Measurements from ENCODE around the gene FGF14. TPM values are rescaled to one million over a fixed set of nuclear protein-coding genes. Genes with fewer than 3 reads are reported as not detected.

Gene FGF14
- total RNA-seq, 1 donor from 2014 or later = 0.23 TPM

DNA sequence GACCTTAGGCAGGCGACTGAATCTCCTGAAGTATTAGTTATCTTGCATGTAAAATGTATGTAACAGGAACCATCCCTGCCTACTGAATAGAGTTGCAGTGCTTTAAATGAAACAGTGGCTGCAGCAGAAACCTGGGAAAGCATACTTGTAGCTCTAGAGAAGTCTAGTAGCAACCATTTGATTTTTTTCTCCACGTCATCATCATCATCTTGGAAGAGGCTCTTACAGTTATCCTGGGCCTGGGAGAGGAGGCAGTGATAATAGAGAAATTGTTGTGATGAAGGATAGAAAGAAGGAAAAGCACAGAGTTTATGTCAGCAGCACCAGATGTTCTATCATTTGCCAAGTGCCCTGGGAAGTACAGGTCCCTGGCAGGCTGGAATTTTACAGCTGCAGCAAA is 571.8 kb downstream of the FGF14 start:
- no peak for FAIRE-seq
- DNase-seq (ENCODE audit: low read depth) = no peak
- TF ChIP-seq, protein P1, sequence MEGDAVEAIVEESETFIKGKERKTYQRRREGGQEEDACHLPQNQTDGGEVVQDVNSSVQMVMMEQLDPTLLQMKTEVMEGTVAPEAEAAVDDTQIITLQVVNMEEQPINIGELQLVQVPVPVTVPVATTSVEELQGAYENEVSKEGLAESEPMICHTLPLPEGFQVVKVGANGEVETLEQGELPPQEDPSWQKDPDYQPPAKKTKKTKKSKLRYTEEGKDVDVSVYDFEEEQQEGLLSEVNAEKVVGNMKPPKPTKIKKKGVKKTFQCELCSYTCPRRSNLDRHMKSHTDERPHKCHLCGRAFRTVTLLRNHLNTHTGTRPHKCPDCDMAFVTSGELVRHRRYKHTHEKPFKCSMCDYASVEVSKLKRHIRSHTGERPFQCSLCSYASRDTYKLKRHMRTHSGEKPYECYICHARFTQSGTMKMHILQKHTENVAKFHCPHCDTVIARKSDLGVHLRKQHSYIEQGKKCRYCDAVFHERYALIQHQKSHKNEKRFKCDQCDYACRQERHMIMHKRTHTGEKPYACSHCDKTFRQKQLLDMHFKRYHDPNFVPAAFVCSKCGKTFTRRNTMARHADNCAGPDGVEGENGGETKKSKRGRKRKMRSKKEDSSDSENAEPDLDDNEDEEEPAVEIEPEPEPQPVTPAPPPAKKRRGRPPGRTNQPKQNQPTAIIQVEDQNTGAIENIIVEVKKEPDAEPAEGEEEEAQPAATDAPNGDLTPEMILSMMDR (IDR thresholded peaks at IDR 0.05; ENCODE audit: insufficient read depth, low read depth, low read length) = no peak
- TF ChIP-seq EZH2 (IDR thresholded peaks at IDR 0.05; ENCODE audit: insufficient read depth, low read length) = no peak
- Histone ChIP-seq H3K27me3 (ENCODE audit: insufficient read depth, low read length) (no peaks in the 10 kb centered on the region), H4K20me1 (ENCODE audit: insufficient read depth, low read length) (no peaks in the 10 kb centered on the region), H3K4me2 (ENCODE audit: low read length) (no peak overlapping the region), H3K4me3 (ENCODE audit: insufficient read depth, low read depth, low read length) (no peak overlapping the region), H3K27ac (ENCODE audit: low read depth, low read length) (no peak overlapping the region), H3K9me3 (ENCODE audit: insufficient read depth, low read depth, low read length) (no peaks in the 10 kb centered on the region), H3K79me2 (ENCODE audit: insufficient read depth, low read length) (no peaks in the 10 kb centered on the region), H3K36me3 (ENCODE audit: insufficient read depth, low read length) (no peaks in the 10 kb centered on the region), H2AFZ (ENCODE audit: low read depth, low read length) (no peak overlapping the region), H3K9ac (ENCODE audit: low read length) (no peak overlapping the region), H3K4me1 (ENCODE audit: insufficient read depth, low read length) (no peaks in the 10 kb centered on the region)
- Mint-ChIP-seq H3K4me3 (ENCODE audit: unreplicated experiment) (no peak overlapping the region), H3K4me1 (ENCODE audit: low read depth, unreplicated experiment) (no peaks in the 10 kb centered on the region), H3K27me3 (ENCODE audit: low read depth, unreplicated experiment) (no peaks in the 10 kb centered on the region), H3K9me3 (ENCODE audit: unreplicated experiment) (peaks cover 6% of the 10 kb centered on the region), H3K27ac (ENCODE audit: unreplicated experiment) (no peak overlapping the region), H3K36me3 (ENCODE audit: low read depth, unreplicated experiment) (no peaks in the 10 kb centered on the region)

DNA sequence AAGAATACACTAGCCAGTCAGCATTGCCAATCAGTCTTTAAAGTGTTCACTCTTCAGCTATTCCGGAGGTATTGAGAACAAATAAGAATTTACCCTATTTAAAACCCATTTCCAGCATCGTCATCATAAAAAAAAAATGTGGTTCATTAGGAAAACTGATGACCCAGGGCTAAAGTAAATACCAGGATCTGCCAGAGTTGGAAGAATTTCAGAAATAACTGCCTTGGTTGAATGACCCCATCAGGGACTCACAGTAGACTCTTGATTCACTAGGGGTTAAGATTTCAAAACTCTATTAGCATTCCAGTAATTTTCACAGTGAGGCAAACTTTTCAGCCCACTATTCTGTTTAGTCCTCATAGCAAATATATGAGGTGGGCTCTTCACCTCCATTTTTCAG is 572.4 kb downstream of the FGF14 start:
- Histone ChIP-seq H3K9ac (ENCODE audit: low read length) (no peak overlapping the region), H3K27me3 (ENCODE audit: insufficient read depth, low read length) (no peaks in the 10 kb centered on the region), H3K36me3 (ENCODE audit: insufficient read depth, low read length) (no peaks in the 10 kb centered on the region), H3K79me2 (ENCODE audit: insufficient read depth, low read length) (no peaks in the 10 kb centered on the region), H3K4me2 (ENCODE audit: low read length) (no peak overlapping the region), H4K20me1 (ENCODE audit: insufficient read depth, low read length) (no peaks in the 10 kb centered on the region), H2AFZ (ENCODE audit: low read depth, low read length) (no peak overlapping the region), H3K9me3 (ENCODE audit: insufficient read depth, low read depth, low read length) (no peaks in the 10 kb centered on the region), H3K4me3 (ENCODE audit: insufficient read depth, low read depth, low read length) (no peak overlapping the region), H3K27ac (ENCODE audit: low read depth, low read length) (no peak overlapping the region), H3K4me1 (ENCODE audit: insufficient read depth, low read length) (no peaks in the 10 kb centered on the region)
- H3K9me3 Mint-ChIP-seq (ENCODE audit: unreplicated experiment) = peaks cover 6% of the 10 kb centered on the region
- no peak for TF ChIP-seq EZH2 (IDR thresholded peaks at IDR 0.05; ENCODE audit: insufficient read depth, low read length)
- TF ChIP-seq, protein P1 (IDR thresholded peaks at IDR 0.05; ENCODE audit: insufficient read depth, low read depth, low read length) = no peak
- H3K27ac Mint-ChIP-seq (ENCODE audit: unreplicated experiment) = no peak overlapping the region
- DNase-seq (ENCODE audit: low read depth) = no peak
- FAIRE-seq = no peak
- no peaks in the 10 kb centered on the region for H3K36me3 Mint-ChIP-seq (ENCODE audit: low read depth, unreplicated experiment)
- H3K4me3 Mint-ChIP-seq (ENCODE audit: unreplicated experiment) = no peak overlapping the region
- H3K4me1 Mint-ChIP-seq (ENCODE audit: low read depth, unreplicated experiment) = no peaks in the 10 kb centered on the region
- no peaks in the 10 kb centered on the region for H3K27me3 Mint-ChIP-seq (ENCODE audit: low read depth, unreplicated experiment)

DNA sequence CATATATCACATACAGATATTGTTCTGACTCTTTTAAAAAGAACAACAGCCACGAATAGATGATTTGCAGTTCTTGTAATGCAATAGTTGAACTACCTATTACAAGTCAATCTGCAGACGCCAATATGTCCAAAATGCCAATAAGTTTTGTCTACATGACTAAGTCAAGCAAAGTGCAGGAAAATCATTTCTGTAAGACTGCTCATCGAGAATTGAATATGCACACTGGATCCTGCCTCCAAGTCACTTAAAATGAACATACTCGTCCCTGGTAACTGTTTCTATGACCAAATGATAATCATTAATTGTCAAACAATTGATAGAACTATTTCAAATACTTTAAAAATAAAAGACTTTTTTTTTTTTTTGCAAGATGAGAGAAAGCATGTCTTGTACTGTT is 573.7 kb downstream of the FGF14 start:
- H3K4me2 ChIP-seq (ENCODE audit: low read length) = no peak overlapping the region
- no peak overlapping the region for H3K4me3 ChIP-seq (ENCODE audit: insufficient read depth, low read depth, low read length)
- Mint-ChIP-seq H3K36me3 (ENCODE audit: low read depth, unreplicated experiment) (no peaks in the 10 kb centered on the region), H3K27ac (ENCODE audit: unreplicated experiment) (no peak overlapping the region), H3K4me3 (ENCODE audit: unreplicated experiment) (no peak overlapping the region), H3K4me1 (ENCODE audit: low read depth, unreplicated experiment) (no peaks in the 10 kb centered on the region), H3K9me3 (ENCODE audit: unreplicated experiment) (peaks cover 6% of the 10 kb centered on the region), H3K27me3 (ENCODE audit: low read depth, unreplicated experiment) (no peaks in the 10 kb centered on the region)
- H3K36me3 ChIP-seq (ENCODE audit: insufficient read depth, low read length) = no peaks in the 10 kb centered on the region
- no peaks in the 10 kb centered on the region for H3K27me3 ChIP-seq (ENCODE audit: insufficient read depth, low read length)
- FAIRE-seq (no peak), DNase-seq (ENCODE audit: low read depth) (no peak)
- no peak overlapping the region for H3K27ac ChIP-seq (ENCODE audit: low read depth, low read length)
- no peak for TF ChIP-seq EZH2 (IDR thresholded peaks at IDR 0.05; ENCODE audit: insufficient read depth, low read length)
- no peaks in the 10 kb centered on the region for H3K9me3 ChIP-seq (ENCODE audit: insufficient read depth, low read depth, low read length)
- no peaks in the 10 kb centered on the region for H4K20me1 ChIP-seq (ENCODE audit: insufficient read depth, low read length)
- no peak overlapping the region for H3K9ac ChIP-seq (ENCODE audit: low read length)
- H3K79me2 ChIP-seq (ENCODE audit: insufficient read depth, low read length) = no peaks in the 10 kb centered on the region
- H2AFZ ChIP-seq (ENCODE audit: low read depth, low read length) = no peak overlapping the region
- no peaks in the 10 kb centered on the region for H3K4me1 ChIP-seq (ENCODE audit: insufficient read depth, low read length)

All from astrocyte (in vitro differentiated cells and primary cell).